Daoy (cell line): ENCODE measurements around the gene TRAF2. TPM values are rescaled to one million over a fixed set of nuclear protein-coding genes. Genes with fewer than 3 reads are reported as not detected.

ENCODE experiments used
- total RNA-seq: library from RNA; depleted of rRNA; stranded (reverse); fragments of >200 nt; shearing (Covaris generic); gene quantifications from 2 replicates; pipeline ENCODE4 v1.2.3, GENCODE V29; 2014; rRNA removed

The TRAF2 gene
- total RNA-seq, 1 experiment from 2014 or later: 25.4 TPM

Other genes starting within 250 kb of the TRAF2 start
- gene EGFL7, start 223.6 kb upstream of the TRAF2 start, total RNA-seq: 53.7 and 56.2 TPM in 2 replicates
- 46.5 and 51.3 TPM in 2 replicates for gene AGPAT2, start 199.1 kb upstream of the TRAF2 start, total RNA-seq
- 6.6 and 6.8 TPM in 2 replicates for gene DIPK1B, start 173.9 kb upstream of the TRAF2 start, total RNA-seq
- gene LCN10, start 143.6 kb upstream of the TRAF2 start, total RNA-seq: not detected in 2 replicates
- not detected in 2 replicates for gene LCN6, start 138.0 kb upstream of the TRAF2 start, total RNA-seq
- gene LCN8, start 128.3 kb upstream of the TRAF2 start, total RNA-seq: not detected in 2 replicates
- gene LCN15, start 122.0 kb upstream of the TRAF2 start, total RNA-seq: not detected in 2 replicates
- 46.9 and 61.6 TPM in 2 replicates for gene TMEM141, start 95.2 kb upstream of the TRAF2 start, total RNA-seq
- gene CCDC183, start 90.2 kb upstream of the TRAF2 start, total RNA-seq: 0.23 TPM in 1 of 2 replicates, not detected in the other
- 64.7 and 69.4 TPM in 2 replicates for gene RABL6, start 78.6 kb upstream of the TRAF2 start, total RNA-seq
- 0.18 and 0.74 TPM in 2 replicates for gene AJM1, start 44.0 kb upstream of the TRAF2 start, total RNA-seq
- gene PHPT1, start 37.1 kb upstream of the TRAF2 start, total RNA-seq: 67.5 and 92.7 TPM in 2 replicates
- gene MAMDC4, start 34.2 kb upstream of the TRAF2 start, total RNA-seq: 2.1 and 6.1 TPM in 2 replicates
- 379 and 424 TPM in 2 replicates for gene EDF1, start 20.2 kb upstream of the TRAF2 start, total RNA-seq
- 98.8 and 99.2 TPM in 2 replicates for gene FBXW5, start 58.2 kb downstream of the TRAF2 start, total RNA-seq
- 1.2 TPM in 1 of 2 replicates, not detected in the other for gene C8G, start 58.7 kb downstream of the TRAF2 start, total RNA-seq
- gene LCN12, start 65.8 kb downstream of the TRAF2 start, total RNA-seq: not detected in 2 replicates
- not detected in 2 replicates for gene PTGDS, start 91.0 kb downstream of the TRAF2 start, total RNA-seq
- gene LCNL1, start 96.5 kb downstream of the TRAF2 start, total RNA-seq: not detected in 2 replicates
- 60.5 and 66.9 TPM in 2 replicates for gene PAXX, start 105.9 kb downstream of the TRAF2 start, total RNA-seq
- 0.18 and 3.9 TPM in 2 replicates for gene CLIC3, start 110.1 kb downstream of the TRAF2 start, total RNA-seq
- gene ABCA2, start 141.7 kb downstream of the TRAF2 start, total RNA-seq: 1.2 and 2.2 TPM in 2 replicates
- not detected in 2 replicates for gene FUT7, start 145.6 kb downstream of the TRAF2 start, total RNA-seq
- gene NPDC1, start 159.7 kb downstream of the TRAF2 start, total RNA-seq: 15.9 and 17.4 TPM in 2 replicates
- gene ENTPD2, start 167.5 kb downstream of the TRAF2 start, total RNA-seq: not detected in 2 replicates
- gene SAPCD2, start 184.0 kb downstream of the TRAF2 start, total RNA-seq: 69.8 and 86.6 TPM in 2 replicates
- gene UAP1L1, start 191.0 kb downstream of the TRAF2 start, total RNA-seq: 6.1 and 12.4 TPM in 2 replicates
- gene MAN1B1, start 200.5 kb downstream of the TRAF2 start, total RNA-seq: 57.5 and 61.9 TPM in 2 replicates
- gene DPP7, start 228.2 kb downstream of the TRAF2 start, total RNA-seq: 23.0 and 35.4 TPM in 2 replicates